ENCODE measurements around the gene TRPC4AP. TPM values are rescaled to one million over a fixed set of nuclear protein-coding genes. Genes with fewer than 3 reads are reported as not detected.

Gene TRPC4AP
- total RNA-seq, 1 experiment from 2014 or later = 79.0 TPM

DNA sequence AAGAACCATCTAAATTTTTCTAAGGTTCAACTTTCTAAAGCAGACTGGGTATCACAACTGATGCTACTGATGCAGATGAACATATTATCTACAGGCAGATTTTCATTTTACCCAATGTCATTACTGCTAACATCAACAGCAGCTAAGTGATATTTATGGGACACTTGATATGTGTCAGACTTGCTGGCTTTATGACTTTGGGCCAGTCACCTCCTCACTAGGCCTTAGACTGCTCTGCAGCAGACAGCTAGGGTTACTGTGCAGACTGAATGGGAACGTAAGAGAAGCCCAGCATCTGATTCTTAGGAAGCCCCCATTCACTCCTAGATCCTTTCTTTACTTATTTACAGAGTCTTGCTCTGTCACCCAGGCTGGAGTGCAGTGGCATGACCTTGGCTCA lies 70.8 kb downstream of the TRPC4AP start:
- H3K27me3 Mint-ChIP-seq (ENCODE audit: unreplicated experiment) = no peaks in the 10 kb centered on the region
- no TSS peak for BruUV-seq (replicated peaks)
- no peak for DNase-seq
- TF ChIP-seq, protein P1, sequence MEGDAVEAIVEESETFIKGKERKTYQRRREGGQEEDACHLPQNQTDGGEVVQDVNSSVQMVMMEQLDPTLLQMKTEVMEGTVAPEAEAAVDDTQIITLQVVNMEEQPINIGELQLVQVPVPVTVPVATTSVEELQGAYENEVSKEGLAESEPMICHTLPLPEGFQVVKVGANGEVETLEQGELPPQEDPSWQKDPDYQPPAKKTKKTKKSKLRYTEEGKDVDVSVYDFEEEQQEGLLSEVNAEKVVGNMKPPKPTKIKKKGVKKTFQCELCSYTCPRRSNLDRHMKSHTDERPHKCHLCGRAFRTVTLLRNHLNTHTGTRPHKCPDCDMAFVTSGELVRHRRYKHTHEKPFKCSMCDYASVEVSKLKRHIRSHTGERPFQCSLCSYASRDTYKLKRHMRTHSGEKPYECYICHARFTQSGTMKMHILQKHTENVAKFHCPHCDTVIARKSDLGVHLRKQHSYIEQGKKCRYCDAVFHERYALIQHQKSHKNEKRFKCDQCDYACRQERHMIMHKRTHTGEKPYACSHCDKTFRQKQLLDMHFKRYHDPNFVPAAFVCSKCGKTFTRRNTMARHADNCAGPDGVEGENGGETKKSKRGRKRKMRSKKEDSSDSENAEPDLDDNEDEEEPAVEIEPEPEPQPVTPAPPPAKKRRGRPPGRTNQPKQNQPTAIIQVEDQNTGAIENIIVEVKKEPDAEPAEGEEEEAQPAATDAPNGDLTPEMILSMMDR (IDR thresholded peaks at IDR 0.05; ENCODE audit: unreplicated experiment) = no peak
- CTCF ChIA-PET = no interaction called here
- H3K4me1 Mint-ChIP-seq (ENCODE audit: low read depth, unreplicated experiment) = no peaks in the 10 kb centered on the region
- intact Hi-C loops (cut with micrococcal nuclease; ENCODE audit: unreplicated experiment) = no loop called here
- H3K9me3 Mint-ChIP-seq (ENCODE audit: low read depth, unreplicated experiment) = no peaks in the 10 kb centered on the region
- H3K27ac Mint-ChIP-seq (ENCODE audit: unreplicated experiment) = no peak overlapping the region
- peaks cover 38% of the 10 kb centered on the region for H3K36me3 Mint-ChIP-seq (ENCODE audit: insufficient read depth, unreplicated experiment)
- H3K4me3 Mint-ChIP-seq (ENCODE audit: low read depth, unreplicated experiment) = no peak overlapping the region

- no peaks in the 10 kb centered on the region for H3K4me1 Mint-ChIP-seq (ENCODE audit: low read depth, unreplicated experiment)
- no peak overlapping the region for H3K27ac Mint-ChIP-seq (ENCODE audit: unreplicated experiment)
- H3K27me3 Mint-ChIP-seq (ENCODE audit: unreplicated experiment) = no peaks in the 10 kb centered on the region
- CTCF ChIA-PET = no interaction called here
- no peak for DNase-seq
- BruUV-seq (replicated peaks) = no TSS peak
- TF ChIP-seq, protein P1 (IDR thresholded peaks at IDR 0.05; ENCODE audit: unreplicated experiment) = no peak
- intact Hi-C loops (cut with micrococcal nuclease; ENCODE audit: unreplicated experiment) = no loop called here
- H3K4me3 Mint-ChIP-seq (ENCODE audit: low read depth, unreplicated experiment) = no peak overlapping the region
- no peaks in the 10 kb centered on the region for H3K9me3 Mint-ChIP-seq (ENCODE audit: low read depth, unreplicated experiment)
- peaks cover 34% of the 10 kb centered on the region for H3K36me3 Mint-ChIP-seq (ENCODE audit: insufficient read depth, unreplicated experiment)
Measured at GRCh38 chr20:35021063-35021462, 71.5 kb downstream of the TRPC4AP start.

DNA sequence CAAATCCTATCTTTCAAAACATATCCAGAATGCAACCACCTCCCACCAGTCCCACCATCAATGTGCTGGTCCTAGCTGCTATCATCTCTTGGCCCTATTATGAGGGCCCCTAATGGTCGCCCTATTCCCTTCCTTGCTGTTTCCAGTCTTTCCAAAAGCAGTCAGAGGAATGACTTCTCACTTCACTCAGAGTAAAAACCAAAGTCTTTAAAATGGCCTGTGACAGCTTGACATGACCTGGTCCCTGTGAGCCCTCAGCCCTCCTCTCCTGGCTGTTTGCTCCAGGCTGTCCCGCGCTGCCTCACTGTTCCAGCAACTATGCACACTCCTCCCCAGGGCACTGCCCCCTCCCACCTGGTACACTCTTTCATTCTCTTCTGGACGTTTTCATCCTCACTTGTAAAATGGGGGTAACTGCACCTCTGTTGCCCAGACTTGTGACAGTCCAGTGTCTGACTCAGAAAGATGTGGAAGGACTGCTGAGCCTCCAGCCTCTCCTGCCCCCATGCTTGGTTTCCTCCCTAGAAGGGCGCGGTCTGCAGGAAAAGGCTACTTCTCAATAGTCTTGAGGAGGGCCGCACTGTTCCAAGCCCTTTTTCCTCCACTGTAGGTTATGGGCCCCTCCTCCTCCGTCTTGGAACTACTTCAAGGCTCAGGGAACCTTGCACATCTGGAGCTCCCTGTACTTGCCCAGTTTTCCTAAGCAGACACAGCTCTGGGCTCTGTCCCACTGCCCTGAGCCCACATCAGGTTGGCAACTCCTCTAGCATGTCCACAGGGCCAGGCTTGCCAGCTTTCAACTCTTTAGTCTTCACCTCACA lies 72.3 kb downstream of the TRPC4AP start:
- intact Hi-C loops (cut with micrococcal nuclease; ENCODE audit: unreplicated experiment) = no loop called here
- H3K4me3 Mint-ChIP-seq (ENCODE audit: low read depth, unreplicated experiment) = no peak overlapping the region
- no peak overlapping the region for H3K27ac Mint-ChIP-seq (ENCODE audit: unreplicated experiment)
- no peaks in the 10 kb centered on the region for H3K9me3 Mint-ChIP-seq (ENCODE audit: low read depth, unreplicated experiment)
- peaks cover 31% of the 10 kb centered on the region for H3K36me3 Mint-ChIP-seq (ENCODE audit: insufficient read depth, unreplicated experiment)
- no peaks in the 10 kb centered on the region for H3K4me1 Mint-ChIP-seq (ENCODE audit: low read depth, unreplicated experiment)
- CTCF ChIA-PET = no interaction called here
- no TSS peak for BruUV-seq (replicated peaks)
- TF ChIP-seq, protein P1 (IDR thresholded peaks at IDR 0.05; ENCODE audit: unreplicated experiment) = no peak
- no peaks in the 10 kb centered on the region for H3K27me3 Mint-ChIP-seq (ENCODE audit: unreplicated experiment)
- no peak for DNase-seq

- Mint-ChIP-seq H3K27ac (ENCODE audit: unreplicated experiment) (no peak overlapping the region), H3K4me3 (ENCODE audit: low read depth, unreplicated experiment) (no peak overlapping the region), H3K4me1 (ENCODE audit: low read depth, unreplicated experiment) (no peaks in the 10 kb centered on the region), H3K36me3 (ENCODE audit: insufficient read depth, unreplicated experiment) (peaks cover 40% of the 10 kb centered on the region), H3K9me3 (ENCODE audit: low read depth, unreplicated experiment) (no peaks in the 10 kb centered on the region), H3K27me3 (ENCODE audit: unreplicated experiment) (no peaks in the 10 kb centered on the region)
- TF ChIP-seq, protein P1 (IDR thresholded peaks at IDR 0.05; ENCODE audit: unreplicated experiment) = no peak
- intact Hi-C loops (cut with micrococcal nuclease; ENCODE audit: unreplicated experiment) = no loop called here
- DNase-seq = no peak
- no TSS peak for BruUV-seq (replicated peaks)
- CTCF ChIA-PET = no interaction called here
Measured at GRCh38 chr20:35018590-35019371, 73.8 kb downstream of the TRPC4AP start.
